GM18519 (cell line): Measurements from ENCODE around the gene KHDC4.

ENCODE experiments used
- ATAC-seq: cut with Tn5 transposase; IDR thresholded peaks from one replicate; pipeline ENCODE4 v1.9.1; 2021; ENCODE audit warnings: mild to moderate bottlenecking, moderate library complexity; ENCODE audit not compliant: unreplicated experiment, low FRiP score

The KHDC4 gene

GRCh38 chr1:155880251-155880650, 54.0 kb downstream of the KHDC4 start:
- ATAC-seq = no peak

GRCh38 chr1:155877945-155878344, 56.3 kb downstream of the KHDC4 start:
- ATAC-seq = no peak

GRCh38 chr1:155873860-155874259, 60.4 kb downstream of the KHDC4 start:
- no peak for ATAC-seq

GRCh38 chr1:155872527-155872926, 61.7 kb downstream of the KHDC4 start:
- no peak for ATAC-seq

- no peak for ATAC-seq
Observed at GRCh38 chr1:155871390-155871789, 62.8 kb downstream of the KHDC4 start.

- ATAC-seq = no peak
Observed at GRCh38 chr1:155867766-155868165, 66.4 kb downstream of the KHDC4 start.

- ATAC-seq = no peak
Observed at GRCh38 chr1:155864393-155864792, 69.8 kb downstream of the KHDC4 start.
